GM12892 (cell line): ENCODE data around the gene CEMIP2.

Experiments used
- POLR2A ChIP-seq: IDR thresholded peaks from 2 replicates; pipeline ENCODE4 v1.6.1; 2011; ENCODE audit warnings: low read depth, low read length, control low read depth
- POLR2AphosphoS5 ChIP-seq: IDR thresholded peaks from 2 replicates; pipeline ENCODE4 v1.6.1; 2011; ENCODE audit warnings: low read depth, low read length, control low read depth
- TAF1 ChIP-seq: IDR thresholded peaks from 2 replicates; pipeline ENCODE4 v1.6.1; 2011; ENCODE audit warnings: low read depth, mild to moderate bottlenecking, control low read depth, low read length, borderline replicate concordance

- TF ChIP-seq TAF1 (no peak), POLR2A (no peak), POLR2AphosphoS5 (no peak)
Observed at GRCh38 chr9:71683598-71684235, 84.6 kb downstream of the CEMIP2 start.
